ENCODE data around the gene CCBE1.
"Not testable (repeated sequence)": the region's sequence is repeated elsewhere in the genome, so short reads cannot be mapped to it uniquely, and the experiment has no call there.

DNA sequence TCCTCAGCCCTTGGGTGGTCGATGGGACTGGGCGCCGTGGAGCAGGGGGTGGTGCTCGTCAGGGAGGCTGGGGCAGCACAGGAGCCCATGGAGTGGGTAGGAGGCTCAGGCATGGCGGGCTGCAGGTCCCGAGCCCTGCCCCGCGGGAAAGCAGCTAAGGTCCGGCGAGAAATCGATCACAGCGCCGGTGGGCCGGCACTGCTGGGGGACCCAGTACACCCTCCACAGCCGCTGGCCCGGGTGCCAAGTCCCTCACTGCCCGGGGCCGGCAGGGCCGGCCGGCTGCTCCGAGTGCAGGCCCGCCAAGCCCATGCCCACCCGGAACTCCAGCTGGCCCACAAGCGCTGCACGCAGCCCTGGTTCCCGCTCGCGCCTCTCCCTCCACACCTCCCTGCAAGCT lies 16.9 kb upstream of the CCBE1 start:
- TF ChIP-seq, protein P1, sequence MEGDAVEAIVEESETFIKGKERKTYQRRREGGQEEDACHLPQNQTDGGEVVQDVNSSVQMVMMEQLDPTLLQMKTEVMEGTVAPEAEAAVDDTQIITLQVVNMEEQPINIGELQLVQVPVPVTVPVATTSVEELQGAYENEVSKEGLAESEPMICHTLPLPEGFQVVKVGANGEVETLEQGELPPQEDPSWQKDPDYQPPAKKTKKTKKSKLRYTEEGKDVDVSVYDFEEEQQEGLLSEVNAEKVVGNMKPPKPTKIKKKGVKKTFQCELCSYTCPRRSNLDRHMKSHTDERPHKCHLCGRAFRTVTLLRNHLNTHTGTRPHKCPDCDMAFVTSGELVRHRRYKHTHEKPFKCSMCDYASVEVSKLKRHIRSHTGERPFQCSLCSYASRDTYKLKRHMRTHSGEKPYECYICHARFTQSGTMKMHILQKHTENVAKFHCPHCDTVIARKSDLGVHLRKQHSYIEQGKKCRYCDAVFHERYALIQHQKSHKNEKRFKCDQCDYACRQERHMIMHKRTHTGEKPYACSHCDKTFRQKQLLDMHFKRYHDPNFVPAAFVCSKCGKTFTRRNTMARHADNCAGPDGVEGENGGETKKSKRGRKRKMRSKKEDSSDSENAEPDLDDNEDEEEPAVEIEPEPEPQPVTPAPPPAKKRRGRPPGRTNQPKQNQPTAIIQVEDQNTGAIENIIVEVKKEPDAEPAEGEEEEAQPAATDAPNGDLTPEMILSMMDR (IDR thresholded peaks at IDR 0.05), result not testable (repeated sequence)
- TF ChIP-seq POLR2A (IDR thresholded peaks at IDR 0.05), result not testable (repeated sequence)

Data from uterus (tissue), 2 donors.